ENCODE measurements around the gene COL6A3.
"Not testable (repeated sequence)": the region's sequence is repeated elsewhere in the genome, so short reads cannot be mapped to it uniquely, and the experiment has no call there.

The COL6A3 gene

DNA sequence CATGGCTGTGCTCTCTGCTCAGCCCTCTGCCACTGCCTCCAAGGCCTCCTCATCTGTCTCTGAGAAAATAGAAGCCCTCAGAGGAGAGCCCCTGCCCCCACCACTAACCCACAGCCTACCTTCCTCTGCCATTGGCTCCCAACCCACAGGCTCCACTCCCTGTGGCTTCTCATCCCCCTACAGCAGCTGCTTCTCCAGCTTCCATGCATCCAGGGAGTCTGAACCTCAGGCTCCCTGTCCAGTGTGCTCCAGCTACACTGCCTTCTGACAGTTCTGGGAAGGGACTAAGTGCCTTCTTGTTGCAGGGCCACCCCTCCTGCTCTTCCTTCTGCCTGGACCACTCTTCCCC, 29.3 kb downstream of the COL6A3 start:
- DNase-seq (ENCODE audit: low read depth in 1 of 2, low spot score in 1 of 2): no peak

DNA sequence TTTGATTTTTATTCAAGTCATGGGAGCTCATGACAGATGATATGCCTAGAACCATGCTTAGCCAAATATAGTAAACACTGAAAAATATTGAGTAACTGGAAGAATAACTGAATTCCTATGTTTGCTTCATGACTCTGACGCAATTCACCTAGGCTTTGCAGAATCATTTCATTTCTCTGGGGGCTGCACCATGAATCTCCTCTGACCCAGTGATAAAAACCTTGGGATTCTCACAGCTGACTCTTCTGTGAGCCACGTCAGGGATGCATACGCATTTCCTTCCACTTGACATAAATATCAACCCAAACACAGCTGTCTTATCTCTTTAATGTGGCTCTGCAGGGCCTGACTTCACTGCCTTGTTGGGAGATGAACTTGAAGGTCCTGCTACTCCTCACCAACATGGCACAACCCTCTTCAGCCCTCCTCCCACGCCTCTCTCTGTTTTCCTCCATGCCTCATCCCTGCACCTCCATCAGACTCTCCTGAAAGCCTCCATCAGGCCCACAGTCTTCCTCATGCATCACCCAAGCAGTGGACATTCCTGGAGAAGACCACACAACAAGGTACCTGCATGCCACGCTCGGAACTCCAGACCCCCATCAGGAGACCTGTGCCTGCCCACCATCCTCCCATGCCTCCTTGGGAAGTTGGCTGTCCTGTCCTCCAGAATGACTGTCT, 29.8 kb downstream of the COL6A3 start:
- DNase-seq (ENCODE audit: low read depth in 1 of 2, low spot score in 1 of 2): no peak

DNA sequence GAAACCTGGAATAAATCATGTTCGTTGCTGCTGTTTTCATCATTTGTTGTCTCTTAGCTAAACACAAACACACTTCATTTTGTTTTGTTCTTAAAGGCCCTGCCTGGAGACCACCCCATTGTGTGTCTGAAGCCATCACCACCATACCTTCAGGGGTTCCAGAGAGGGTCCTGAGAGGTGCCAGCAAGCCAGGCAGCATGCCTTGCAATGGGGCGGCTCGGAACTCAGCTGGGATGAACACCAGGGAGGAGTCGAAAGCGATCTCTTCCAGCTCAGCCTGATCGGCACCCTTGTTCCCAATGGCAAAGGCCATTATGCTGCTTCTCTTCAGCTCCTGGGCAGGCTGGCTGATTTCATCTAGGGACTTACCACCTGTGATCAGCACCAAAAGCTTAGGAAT, 33.2 kb downstream of the COL6A3 start:
- no peak for DNase-seq (ENCODE audit: low read depth in 1 of 2, low spot score in 1 of 2)

DNA sequence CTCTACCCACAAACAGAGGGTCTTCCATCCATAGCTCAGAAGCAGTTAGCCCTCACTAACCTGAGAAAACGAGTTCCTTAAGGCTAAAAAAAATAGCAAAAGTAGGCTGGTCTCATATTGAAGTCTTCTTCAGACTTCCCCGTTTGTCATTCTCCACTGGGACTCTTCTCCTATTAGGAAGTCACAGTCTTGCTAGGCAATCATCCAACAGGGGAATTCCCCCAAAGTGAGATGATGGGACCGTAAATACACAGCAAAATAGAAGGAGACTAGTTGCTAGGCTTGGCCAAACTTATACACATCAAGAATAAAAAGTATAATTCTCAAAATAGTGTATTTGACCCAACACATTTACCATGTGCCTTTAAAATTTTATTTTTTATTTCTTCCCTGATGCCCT, 34.3 kb downstream of the COL6A3 start:
- DNase-seq (ENCODE audit: low read depth in 1 of 2, low spot score in 1 of 2): no peak

DNA sequence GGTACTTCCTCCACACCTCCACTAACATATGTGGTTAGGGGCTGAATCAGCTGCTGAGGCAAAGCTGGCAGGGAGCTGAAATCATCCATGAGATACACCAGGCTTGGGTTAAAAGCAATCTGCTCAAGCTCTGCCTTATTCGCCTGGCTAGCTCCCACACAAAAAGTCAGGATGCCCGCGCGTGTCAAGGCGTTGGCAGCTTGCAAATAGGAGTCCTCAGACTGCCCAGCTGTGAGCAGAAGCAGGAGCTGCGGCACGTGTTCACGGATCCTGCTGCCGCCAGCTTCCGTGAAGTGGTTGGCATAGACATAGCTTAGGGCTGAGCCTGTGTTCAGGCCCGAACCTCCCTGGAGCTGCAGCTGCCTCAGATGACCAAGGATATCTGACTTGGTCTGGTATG, 35.3 kb downstream of the COL6A3 start:
- DNase-seq (ENCODE audit: low read depth in 1 of 2, low spot score in 1 of 2): no peak

DNA sequence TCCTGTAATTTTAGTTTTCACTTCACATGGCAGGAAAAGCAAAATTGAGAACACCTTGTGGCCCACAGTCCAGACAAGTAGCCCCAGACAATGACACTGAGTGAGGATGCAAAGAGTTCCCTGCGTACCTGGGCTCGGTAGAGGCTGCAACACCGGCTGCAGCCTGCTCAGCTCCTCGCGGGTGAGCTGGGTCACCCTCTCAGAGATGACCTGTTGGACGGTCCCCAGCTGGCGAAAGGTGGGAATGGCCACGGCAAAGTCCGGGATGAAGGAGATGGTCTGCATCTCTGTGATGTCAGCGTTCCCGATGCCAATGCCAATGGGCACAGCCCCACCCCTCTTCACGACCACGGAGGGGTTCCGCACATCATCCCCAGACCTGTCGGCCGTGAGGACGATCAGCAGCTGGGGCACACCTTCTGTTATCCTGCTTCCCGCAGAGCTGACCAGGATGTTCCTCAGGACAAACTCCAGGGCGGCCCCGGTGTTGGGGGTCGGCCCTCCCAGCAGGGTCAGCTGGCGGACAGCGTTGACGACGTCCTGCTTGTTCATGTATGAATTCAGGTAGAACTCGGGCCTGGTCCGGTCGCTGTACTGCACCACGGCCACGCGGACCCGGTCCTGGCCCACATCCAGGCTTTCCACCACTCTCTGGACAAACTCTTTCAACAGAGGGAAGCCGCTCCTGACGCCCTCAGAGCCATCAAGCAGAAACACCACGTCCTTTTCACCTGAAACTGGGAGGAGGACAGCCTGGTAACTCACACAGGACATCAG, 39.5 kb downstream of the COL6A3 start:
- no peak for DNase-seq (ENCODE audit: low read depth in 1 of 2, low spot score in 1 of 2)

DNA sequence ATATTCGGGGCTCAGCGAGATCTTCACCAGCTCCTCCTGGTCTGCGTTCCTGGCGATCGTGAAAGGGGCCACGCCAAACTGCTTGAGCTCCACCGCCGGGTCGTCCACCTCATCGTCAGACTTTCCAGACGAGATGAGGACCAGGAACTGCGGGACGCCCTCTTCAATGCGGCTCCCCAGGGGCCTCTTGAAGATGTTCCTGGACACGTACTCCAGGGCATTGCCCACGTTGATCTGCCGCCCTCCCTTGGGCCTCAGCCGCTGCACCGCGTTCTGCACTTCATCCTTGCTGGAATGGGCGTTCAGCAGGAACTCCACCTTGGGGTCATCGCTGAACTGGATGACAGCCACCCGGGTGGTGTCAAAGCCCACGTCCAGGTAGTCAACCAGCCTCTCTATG, 42.1 kb downstream of the COL6A3 start:
- DNase-seq (ENCODE audit: low read depth in 1 of 2, low spot score in 1 of 2): no peak

DNA sequence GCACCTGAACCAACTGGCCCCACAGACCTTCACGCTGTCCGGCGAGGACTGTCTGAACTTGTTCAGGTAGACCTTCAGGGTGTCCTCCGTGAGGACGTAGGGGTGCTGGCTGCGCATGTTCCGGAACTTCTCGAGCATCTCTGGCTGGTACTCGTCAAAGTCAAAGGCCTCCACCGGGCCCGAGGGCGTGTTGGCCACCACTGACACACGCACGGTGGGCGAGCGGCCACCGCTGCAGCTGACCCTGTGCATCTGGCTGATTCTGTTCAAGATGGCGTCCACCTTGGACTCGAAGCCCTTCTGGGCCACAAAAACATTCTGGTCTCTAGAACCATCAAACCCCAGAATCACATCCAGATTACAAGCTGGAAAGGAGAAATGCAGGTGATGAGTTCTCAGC, 48.3 kb downstream of the COL6A3 start:
- DNase-seq (ENCODE audit: low read depth in 1 of 2, low spot score in 1 of 2): no peak

DNA sequence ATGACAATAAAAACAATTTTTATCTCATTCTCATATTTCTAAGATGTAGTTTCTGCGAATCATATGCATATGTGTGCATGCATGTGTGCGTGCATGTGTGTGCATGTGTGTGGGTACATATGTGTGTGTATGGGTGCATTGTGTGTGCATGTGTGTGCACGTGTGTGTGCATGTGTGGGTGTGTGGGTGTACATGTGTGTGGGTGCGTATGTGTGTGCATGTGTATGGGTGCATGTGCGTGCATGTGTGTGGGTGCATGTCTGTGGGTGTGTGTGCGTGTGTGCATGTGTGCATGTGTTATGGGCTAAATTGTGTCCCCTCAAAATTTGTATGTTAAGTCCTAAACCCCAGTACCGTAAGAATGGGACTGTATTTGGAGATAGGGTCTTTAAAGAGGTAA, 49.3 kb downstream of the COL6A3 start:
- no peak for DNase-seq (ENCODE audit: low read depth in 1 of 2, low spot score in 1 of 2)

DNA sequence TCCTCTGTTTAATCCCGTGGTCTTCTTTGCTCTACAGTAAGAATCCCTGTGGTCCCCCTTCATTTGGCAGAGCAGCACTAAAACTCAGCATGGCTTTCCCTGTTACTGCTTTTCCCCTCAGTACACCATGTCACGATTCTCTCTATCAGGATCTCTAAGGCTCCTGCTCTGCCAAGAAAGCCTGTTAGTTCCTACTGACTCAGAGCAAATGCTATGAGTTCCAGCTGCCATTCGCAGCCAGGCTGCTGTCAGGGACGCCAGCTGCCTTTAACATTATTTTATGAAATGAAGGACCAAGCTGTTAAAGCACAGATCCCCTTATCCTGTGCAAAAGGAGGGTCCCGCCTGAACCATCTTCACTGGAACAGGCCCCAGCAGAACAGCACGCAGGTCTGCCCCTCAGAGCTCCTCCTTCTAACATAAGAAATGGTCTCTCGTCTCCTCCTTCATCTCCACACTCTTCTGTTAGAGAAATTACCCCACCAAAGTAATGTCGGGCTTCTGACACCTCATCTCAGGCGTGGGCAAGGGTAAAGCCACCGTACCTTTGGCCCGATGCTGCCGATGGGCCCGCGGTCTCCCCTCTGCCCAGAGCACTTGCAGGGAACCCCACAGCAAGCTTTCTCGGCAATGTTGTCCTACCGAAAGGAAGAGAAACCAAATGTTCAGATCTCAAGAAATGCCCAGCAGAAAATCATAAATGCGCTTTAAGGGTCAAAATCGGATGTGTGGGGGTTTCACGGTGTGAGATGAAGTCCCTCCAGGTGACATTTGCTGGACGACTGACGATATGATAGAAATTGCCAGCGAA, 52.6 kb downstream of the COL6A3 start:
- no peak for DNase-seq (ENCODE audit: low read depth in 1 of 2, low spot score in 1 of 2)

DNA sequence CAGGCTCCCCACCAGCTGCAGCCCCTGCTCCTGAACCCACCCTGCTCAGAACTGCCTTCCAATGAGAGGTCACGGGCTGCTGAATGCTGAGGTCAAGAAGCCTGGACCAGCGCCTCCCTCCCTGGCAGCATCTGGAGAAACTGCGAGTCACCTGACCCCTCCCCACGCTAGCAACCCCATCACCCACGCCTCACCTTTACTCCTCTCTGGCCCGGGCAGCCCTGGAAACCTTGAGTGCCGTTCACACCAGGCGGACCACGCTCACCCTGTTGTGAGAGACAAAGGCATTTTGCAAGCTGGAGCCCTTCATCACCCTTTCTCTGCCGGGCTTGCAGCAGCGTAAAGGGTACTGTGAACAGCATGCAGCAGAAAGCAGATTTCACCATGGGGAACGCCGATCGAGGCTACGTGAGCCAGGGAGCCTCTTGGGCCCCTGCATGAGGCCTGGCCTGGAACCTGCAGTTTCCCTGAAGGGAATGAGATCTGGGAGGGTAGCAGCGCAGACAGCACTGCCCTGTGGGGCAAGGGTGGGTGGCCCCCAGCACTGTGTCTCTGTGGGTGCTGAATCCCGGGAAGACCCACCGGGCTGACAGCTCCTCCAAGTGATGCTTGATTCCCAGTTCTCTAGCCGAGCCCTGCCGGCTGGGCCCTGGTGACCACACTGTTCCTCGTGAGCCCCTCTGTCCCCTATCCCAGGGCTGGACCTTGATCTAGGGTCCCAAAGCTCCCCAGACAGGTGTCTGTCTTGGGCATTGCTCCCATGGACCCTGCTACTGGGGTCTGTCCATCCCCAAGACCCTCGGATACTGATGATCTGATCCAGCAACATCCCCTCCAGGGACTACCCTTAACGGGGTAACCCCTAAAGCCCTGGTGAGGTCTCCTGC, 53.8 kb downstream of the COL6A3 start:
- no peak for DNase-seq (ENCODE audit: low read depth in 1 of 2, low spot score in 1 of 2)

DNA sequence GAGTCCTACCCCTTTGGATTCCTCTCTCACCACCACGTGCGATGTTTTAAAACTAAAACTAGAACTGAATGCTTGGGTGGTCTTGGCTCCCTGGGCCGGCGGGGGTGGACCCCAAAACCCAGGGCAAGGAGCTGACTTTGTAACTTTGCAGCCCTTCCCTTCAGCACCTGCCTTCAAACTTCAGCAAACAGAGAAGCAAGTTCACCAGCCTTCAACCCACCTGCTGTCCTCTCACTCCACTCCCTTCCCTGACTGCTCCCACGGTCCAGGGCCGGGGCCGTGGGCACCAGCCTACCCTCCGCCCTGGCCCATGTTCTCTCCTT, 54.5 kb downstream of the COL6A3 start:
- DNase-seq (ENCODE audit: low read depth in 1 of 2, low spot score in 1 of 2): no peak

DNA sequence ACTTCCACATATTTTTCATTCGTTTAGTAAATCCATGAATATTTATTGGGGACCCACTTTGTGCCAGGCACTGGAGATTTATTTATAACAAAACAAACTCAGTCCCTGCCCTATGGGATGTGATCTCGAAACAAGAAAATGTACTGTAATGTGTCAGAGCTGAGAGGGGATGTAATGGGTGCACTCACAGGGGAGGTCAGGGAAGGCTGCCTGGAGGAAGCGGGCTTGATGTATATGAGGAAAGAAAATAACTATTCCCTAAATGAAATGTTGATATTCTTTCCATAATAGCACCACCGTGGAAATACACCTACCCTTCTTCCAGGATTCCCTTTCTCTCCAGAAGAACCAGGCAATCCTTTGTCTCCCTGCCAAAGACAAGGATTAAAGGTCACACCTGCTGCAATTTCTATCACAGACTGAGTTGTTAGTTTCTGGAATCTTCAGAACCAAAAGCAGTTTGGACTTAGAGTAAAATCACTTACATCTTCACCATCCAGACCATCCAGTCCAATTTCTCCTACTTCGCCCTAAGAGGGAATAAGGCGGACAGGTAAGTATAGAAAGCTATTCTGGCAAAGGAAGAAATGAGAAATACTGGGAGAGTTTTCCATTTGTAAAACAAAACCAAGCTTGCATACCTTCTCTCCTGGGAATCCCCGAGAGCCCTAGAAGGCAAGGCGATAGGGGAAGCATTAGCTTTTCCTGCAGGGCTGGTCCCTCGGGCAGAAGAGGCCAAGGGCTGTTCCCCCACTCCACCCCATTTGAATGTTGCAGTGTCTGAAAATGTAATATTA, 55.0 kb downstream of the COL6A3 start:
- DNase-seq (ENCODE audit: low read depth in 1 of 2, low spot score in 1 of 2): no peak

DNA sequence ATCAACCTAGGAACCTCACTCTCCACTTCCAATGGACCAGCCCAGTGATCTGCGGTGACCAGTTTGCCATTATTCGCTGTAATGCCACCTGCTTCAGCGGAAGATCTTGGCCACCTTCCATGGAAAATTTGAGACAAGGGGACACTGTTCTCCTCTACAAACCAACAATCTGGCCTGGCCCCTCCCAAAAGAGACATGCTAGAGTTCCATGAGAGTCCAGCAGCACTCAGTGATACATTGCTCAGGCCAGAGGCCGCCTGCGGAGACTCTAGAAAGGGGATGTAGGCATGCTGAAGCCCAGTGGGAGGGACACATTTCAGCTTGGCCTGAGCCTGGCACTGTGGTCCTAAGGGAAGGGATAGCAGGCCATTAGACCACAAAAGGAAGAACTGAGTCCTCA, 58.3 kb downstream of the COL6A3 start:
- DNase-seq (ENCODE audit: low read depth in 1 of 2, low spot score in 1 of 2): no peak

DNA sequence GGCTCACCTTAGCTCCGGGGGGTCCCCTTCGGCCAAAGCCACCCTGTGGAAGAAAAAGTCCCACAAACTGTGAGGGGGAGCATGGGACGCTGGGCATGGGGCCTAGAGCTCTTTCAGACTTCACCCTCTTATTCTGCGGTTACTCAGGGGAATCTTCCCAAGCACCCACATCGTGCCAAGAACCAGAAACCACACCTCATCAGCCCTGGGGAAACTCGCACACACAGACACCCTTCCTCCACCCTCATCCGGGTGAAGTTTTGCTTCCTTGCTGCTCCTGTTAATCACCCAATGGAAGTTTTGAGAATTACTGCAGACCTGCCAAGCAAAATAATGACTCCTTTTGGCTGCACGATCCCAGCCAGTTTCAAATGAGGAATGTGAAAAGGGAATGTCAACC, 59.1 kb downstream of the COL6A3 start:
- DNase-seq (ENCODE audit: low read depth in 1 of 2, low spot score in 1 of 2): no peak

DNA sequence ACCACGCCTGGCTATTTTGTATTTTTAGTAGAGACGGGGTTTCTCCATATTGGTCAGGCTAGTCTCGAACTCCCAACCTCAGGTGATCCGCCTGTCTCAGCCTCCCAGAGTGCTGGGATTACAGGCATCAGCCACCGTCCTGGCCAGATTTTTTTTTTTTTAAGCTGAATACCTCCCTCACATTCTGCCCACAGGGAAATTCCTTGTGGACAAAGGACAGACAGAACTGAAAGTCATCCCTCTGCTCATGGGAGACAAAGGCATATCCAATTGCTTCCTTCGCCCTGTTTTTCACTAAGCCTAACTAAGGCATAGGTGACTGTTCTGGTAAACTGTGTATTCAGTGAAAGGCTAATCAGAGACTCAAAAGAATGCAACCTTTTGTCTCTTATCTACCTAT, 59.8 kb downstream of the COL6A3 start:
- DNase-seq (ENCODE audit: low read depth in 1 of 2, low spot score in 1 of 2): not testable (repeated sequence)

DNA sequence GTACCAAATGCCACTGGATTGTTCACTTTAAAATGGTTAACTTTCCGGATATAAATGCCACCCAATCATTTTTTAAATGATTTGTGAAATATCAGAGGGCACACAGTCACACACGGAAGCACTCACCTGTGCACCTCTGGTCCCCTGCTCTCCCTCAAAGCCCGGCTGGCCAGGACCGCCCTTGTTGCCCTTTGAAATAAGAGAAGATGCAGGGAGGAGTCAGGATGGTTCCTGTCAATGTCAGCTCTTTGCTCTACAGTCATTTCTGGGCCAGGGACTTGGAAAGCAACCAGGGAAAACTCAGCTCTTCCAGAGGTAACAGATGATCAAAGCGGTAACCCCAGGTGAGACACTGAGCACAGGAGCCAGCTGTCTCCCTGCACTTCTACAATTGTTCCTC, 60.7 kb downstream of the COL6A3 start:
- no peak for DNase-seq (ENCODE audit: low read depth in 1 of 2, low spot score in 1 of 2)

DNA sequence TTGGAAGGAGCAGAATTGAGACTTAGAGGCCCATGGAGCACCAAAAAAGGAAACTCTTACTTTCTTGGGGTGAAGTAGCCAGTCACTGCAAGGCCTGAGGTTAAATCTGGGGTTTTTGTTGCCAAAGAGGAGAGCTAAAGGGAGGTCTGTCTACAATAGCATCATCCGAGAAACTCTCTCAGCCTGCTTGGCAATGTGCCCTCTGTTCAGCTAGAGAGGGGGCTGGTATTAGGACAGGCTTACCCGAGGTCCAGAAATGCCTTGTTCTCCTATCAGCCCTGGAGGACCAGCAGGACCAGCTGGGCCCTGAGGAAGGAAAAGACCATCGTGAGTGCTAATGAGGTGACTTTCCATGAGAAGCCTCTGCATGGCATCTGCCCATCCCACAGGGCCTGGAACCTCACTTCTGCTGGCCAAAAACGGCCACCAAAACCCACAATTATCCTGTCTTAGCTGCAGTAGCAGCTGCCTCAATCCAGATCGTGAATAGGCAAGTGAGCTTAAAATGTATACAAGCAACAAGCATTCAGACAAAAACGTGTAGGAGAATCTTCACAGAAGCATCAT, 61.6 kb downstream of the COL6A3 start:
- no peak for DNase-seq (ENCODE audit: low read depth in 1 of 2, low spot score in 1 of 2)

DNA sequence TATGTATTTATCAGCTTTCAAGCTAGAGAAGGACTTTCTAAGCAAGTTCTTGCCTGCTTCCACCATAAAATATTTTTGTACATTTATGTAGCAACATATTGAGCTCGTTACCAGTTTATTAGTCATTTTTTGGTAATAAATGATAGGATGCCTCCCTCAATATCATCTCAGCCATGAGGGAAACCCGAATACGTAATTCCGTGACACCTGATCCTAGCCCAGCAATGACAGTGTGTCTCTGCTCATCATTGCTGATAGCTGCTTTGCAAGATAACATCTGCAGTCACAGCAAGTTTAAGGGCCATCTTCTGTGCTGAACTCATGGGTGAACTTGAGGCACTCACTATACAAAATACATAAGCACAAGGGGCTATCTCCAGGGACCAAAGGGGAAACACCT, 62.2 kb downstream of the COL6A3 start:
- DNase-seq (ENCODE audit: low read depth in 1 of 2, low spot score in 1 of 2): no peak

DNA sequence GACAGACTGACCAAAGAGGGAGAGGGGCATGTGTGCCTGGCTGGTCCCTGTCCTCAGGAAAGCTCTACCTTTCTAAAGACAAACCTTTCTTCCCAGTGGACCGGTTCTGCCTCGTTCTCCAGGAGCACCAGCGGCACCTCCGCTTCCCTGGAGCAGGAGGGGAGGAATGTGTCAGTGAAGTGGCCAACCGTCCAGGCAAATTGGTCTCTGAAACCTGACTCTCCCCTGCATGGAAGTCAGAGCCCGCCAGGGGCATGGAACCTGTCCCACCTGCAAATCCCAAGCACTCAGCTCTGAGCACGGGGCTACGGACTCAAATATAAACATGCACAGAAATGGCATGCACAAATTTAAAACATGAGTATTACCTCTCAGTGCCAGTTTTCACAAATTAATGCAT, 62.9 kb downstream of the COL6A3 start:
- no peak for DNase-seq (ENCODE audit: low read depth in 1 of 2, low spot score in 1 of 2)
